GM12873 (cell line): ENCODE results near the gene AKAP13.

Experiments used
- CTCF ChIP-seq: IDR thresholded peaks from 2 replicates; pipeline ENCODE4 v1.5.1; 2012; ENCODE audit warnings: low read depth, mild to moderate bottlenecking, moderate library complexity, low read length, control low read depth; ENCODE audit not compliant: insufficient read depth; ENCODE audit errors: missing control alignments

Gene AKAP13

GRCh38 chr15:85792102-85792731, 411.8 kb downstream of the AKAP13 start:
- TF ChIP-seq CTCF, result no peak

DNA sequence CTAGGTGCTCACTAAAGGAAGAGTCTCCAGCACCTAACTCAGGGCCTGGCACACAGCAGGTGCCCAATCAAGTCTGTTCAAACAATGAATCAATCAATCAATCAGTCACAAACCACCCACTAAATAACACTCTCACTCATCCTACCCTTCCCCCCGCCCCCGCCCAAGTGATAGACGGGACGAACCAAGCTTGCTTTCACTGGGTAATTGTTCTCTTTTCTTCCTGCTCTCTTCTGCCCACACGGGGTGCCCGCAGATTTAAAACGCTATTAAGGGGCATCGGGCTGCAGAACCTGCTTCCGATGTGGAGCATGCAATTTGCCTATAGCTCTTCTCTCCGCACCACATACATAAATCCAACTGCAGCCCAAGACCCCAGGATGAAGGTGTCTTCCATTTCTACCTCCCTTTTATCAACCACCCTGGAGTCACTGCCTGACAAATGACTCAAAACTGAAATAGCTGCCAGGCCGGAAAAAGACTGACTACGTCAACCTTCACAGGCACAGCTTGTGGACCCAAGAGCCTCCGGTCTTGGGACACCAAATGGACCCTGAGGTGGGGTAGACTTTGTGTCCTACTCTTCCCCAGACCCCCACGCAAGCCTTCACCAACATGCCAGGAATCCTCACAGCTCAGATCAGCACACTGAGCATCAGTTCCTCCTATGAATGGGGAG, 412.6 kb downstream of the AKAP13 start:
- TF ChIP-seq CTCF, result no peak

DNA sequence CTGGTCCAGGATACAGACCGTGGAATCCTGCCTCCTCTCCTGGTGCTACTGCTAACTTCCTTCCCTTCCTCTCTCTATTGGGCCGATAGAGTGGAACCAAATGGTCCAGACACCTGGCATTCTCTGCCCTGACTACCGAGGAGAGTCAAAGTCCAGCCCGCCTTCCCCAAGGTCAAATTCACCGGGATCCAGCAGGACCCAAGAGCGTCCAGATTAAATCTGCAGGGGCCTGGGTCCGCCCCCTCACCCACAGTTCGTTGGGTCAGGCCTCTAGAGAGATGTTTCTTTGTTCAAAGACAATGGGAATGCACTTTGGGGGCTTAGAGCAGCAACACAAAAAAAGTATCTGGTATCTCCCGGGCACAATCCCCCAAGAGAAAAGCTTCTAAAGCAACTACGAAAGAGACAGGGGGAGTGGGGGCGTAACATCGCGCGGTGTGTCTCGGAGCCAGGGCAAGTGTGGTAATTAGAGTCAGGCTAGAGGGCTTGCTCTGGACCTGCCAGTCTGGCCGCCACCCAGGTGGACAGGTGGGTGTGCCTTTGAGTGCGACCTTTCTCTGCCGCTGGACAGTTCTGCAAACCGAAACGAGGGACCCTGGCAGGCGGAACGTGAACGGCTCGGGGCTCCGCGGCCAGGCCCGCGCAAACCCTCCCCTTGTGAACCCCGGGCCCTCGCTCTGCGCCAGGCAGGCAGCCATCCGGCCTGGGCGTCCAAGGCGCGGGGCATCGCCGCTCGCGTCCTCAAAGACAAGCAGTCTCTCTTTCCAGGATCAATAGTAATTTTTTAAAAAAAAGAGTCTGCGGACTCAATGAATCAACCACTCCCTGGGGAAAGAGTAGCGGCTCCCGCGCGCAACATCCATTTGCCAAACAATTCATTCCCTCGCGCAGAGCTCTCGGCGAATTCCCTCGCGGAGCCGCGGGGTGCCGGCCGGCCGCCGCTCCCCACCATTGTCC, 413.5 kb downstream of the AKAP13 start:
- TF ChIP-seq CTCF, result no peak

DNA sequence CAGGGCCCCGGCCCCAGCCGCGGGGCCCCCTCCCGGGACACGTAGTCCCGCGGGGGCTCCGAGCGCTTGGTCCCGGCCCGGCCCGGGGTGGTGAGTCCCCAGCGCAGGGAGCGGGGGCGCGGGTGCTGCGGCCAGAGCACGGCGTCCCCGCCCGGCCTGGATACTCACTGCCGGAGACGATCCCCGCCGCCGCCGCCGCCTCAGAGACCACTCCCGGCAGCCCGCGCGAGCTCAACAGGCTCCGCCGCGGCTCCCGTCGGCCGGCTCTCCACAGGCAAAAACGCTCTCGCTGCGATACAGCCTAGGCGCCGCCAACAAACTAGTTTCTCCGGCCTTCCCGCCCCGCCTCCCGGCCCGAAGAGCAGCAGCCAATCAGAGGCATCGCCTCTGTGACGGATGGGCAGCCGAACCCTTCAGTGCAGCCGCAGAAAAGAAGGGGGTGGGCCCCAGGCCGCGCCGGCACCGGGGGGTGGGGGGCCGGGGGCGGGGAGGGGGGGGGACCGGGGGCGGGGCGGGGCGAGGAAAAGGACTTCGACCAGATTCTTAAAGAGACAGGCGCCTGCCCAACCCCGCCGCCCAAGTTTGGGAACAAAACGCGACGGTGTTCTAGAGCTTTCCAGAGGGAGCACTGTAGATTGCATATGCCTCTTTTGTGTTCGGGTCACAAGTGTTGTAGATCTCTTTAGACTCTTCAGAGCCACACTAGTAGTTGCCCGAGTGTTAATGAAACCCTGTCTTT, 414.4 kb downstream of the AKAP13 start, which contains the start of gene KLHL25:
Gene KLHL25 (minus strand): TSS at position 328 of the 739 bp plus-strand sequence. CDS start 25,115 bp downstream, outside the sequence.
- no peak for TF ChIP-seq CTCF

GRCh38 chr15:85795337-85796305, 415.2 kb downstream of the AKAP13 start:
- TF ChIP-seq CTCF, result no peak
